ENCODE measurements around the gene ASCC1. TPM values are rescaled to one million over a fixed set of nuclear protein-coding genes. Genes with fewer than 3 reads are reported as not detected.
A peak's percentile ranks its signal among the peaks of the same experiment; 100 is the strongest.

Gene ASCC1
- total RNA-seq, 1 experiment from 2014 or later = 51.3 TPM

- no peak for TF ChIP-seq CTCF (IDR thresholded peaks at IDR 0.05; ENCODE audit: unreplicated experiment)
- intact Hi-C loops (cut with micrococcal nuclease; ENCODE audit: unreplicated experiment) = loop anchor here (2.0 kb wide), 1 partner anchor 71 kb away; no protein-coding TSS in a partner anchor
- CTCF ChIA-PET = interaction anchor here (0.7 to 1.6 kb wide), 2 partner anchors 44 to 69 kb away, joined by 6 to 9 read pairs; no protein-coding TSS in a partner anchor
- Mint-ChIP-seq H3K27ac (ENCODE audit: unreplicated experiment) (peak overlapping the region; percentile 83), H3K4me3 (ENCODE audit: low read depth, unreplicated experiment) (no peak overlapping the region), H3K27me3 (ENCODE audit: unreplicated experiment) (no peaks in the 10 kb centered on the region), H3K9me3 (ENCODE audit: low read depth, unreplicated experiment) (no peaks in the 10 kb centered on the region), H3K36me3 (ENCODE audit: insufficient read depth, unreplicated experiment) (peaks cover 16% of the 10 kb centered on the region), H3K4me1 (ENCODE audit: low read depth, unreplicated experiment) (peaks cover 37% of the 10 kb centered on the region)
- no TSS peak for BruUV-seq (replicated peaks)
- DNase-seq = peak; percentile 66
Observed at GRCh38 chr10:72170263-72170662, 45.8 kb downstream of the ASCC1 start.

GRCh38 chr10:72167118-72167517, 49.0 kb downstream of the ASCC1 start:
- Mint-ChIP-seq H3K27ac (ENCODE audit: unreplicated experiment) (peak overlapping the region; percentile 54), H3K27me3 (ENCODE audit: unreplicated experiment) (no peaks in the 10 kb centered on the region), H3K4me1 (ENCODE audit: low read depth, unreplicated experiment) (peaks cover 37% of the 10 kb centered on the region), H3K36me3 (ENCODE audit: insufficient read depth, unreplicated experiment) (peaks cover 16% of the 10 kb centered on the region), H3K4me3 (ENCODE audit: low read depth, unreplicated experiment) (no peak overlapping the region), H3K9me3 (ENCODE audit: low read depth, unreplicated experiment) (no peaks in the 10 kb centered on the region)
- TF ChIP-seq CTCF (IDR thresholded peaks at IDR 0.05; ENCODE audit: unreplicated experiment) = no peak
- CTCF ChIA-PET = no interaction called here
- DNase-seq = no peak
- intact Hi-C loops (cut with micrococcal nuclease; ENCODE audit: unreplicated experiment) = no loop called here
- BruUV-seq (replicated peaks) = no TSS peak

DNA sequence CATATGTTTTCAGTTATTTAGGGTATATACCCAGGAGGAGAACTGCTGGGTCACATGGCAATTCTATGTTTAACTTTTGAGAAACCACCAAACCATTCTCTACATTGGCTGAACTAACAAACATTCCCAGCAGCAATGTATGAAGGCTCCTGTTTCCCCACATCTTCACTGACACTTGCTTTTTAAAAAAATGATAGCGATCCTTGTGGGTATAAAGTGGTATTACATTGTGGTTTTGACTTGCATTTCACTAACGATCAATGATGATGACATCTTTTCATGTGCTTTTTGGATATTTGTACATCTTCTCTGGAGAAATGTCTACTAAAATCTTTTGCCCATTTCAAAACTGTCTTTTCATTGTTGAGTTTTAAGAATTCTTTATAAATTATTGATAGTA, 51.5 kb downstream of the ASCC1 start:
- Mint-ChIP-seq H3K27me3 (ENCODE audit: unreplicated experiment) (no peaks in the 10 kb centered on the region), H3K4me1 (ENCODE audit: low read depth, unreplicated experiment) (peaks cover 15% of the 10 kb centered on the region), H3K27ac (ENCODE audit: unreplicated experiment) (no peak overlapping the region), H3K9me3 (ENCODE audit: low read depth, unreplicated experiment) (no peaks in the 10 kb centered on the region), H3K4me3 (ENCODE audit: low read depth, unreplicated experiment) (no peak overlapping the region), H3K36me3 (ENCODE audit: insufficient read depth, unreplicated experiment) (peaks cover 8% of the 10 kb centered on the region)
- CTCF ChIA-PET = no interaction called here
- TF ChIP-seq CTCF (IDR thresholded peaks at IDR 0.05; ENCODE audit: unreplicated experiment) = no peak
- BruUV-seq (replicated peaks) = no TSS peak
- no peak for DNase-seq
- intact Hi-C loops (cut with micrococcal nuclease; ENCODE audit: unreplicated experiment) = no loop called here

DNA sequence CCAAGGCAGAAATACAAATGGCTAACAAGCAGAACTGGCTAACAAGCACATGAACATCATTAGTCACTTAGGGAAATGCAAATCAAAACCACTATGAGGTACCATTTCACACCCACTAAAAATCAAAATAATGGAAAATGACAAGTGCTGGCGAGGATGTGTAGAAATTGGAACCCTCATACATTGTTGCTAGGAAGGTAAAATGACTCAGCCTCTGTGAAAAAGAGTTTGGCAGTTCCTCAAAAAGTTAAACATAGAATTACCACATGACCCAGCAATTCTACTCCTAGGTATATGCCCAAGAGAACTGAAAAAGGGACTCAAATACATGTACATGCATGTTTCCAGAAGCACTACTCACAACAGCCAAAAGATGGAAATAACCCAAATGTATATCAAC, 53.1 kb downstream of the ASCC1 start:
- intact Hi-C loops (cut with micrococcal nuclease; ENCODE audit: unreplicated experiment) = no loop called here
- TF ChIP-seq CTCF (IDR thresholded peaks at IDR 0.05; ENCODE audit: unreplicated experiment) = no peak
- Mint-ChIP-seq H3K27me3 (ENCODE audit: unreplicated experiment) (no peaks in the 10 kb centered on the region), H3K36me3 (ENCODE audit: insufficient read depth, unreplicated experiment) (peaks cover 14% of the 10 kb centered on the region), H3K4me1 (ENCODE audit: low read depth, unreplicated experiment) (no peaks in the 10 kb centered on the region), H3K9me3 (ENCODE audit: low read depth, unreplicated experiment) (no peaks in the 10 kb centered on the region), H3K27ac (ENCODE audit: unreplicated experiment) (no peak overlapping the region), H3K4me3 (ENCODE audit: low read depth, unreplicated experiment) (no peak overlapping the region)
- CTCF ChIA-PET = no interaction called here
- no TSS peak for BruUV-seq (replicated peaks)
- DNase-seq = no peak
